OCI-LY3 (cell line): ENCODE results near the gene FAM53B.

Source experiments
- CTCF ChIP-seq: fragments of 200-600, 300-600 bp; sonication (generic); IDR thresholded peaks from 2 replicates; pipeline ENCODE4 v1.5.1; 2014; ENCODE audit warnings: antibody characterized with exemption, low read length, low read depth
- EZH2phosphoT487 ChIP-seq: fragments of 200-600 bp; shearing (Covaris generic); IDR thresholded peaks from 2 replicates; pipeline ENCODE4 v1.6.1; 2018; ENCODE audit warnings: antibody characterized with exemption, mixed run types, low read depth

- peak; percentile 6; the same call in 1 of the 2 replicates for TF ChIP-seq CTCF
- TF ChIP-seq EZH2phosphoT487 = no peak
Measured at GRCh38 chr10:124626759-124627380, 117.3 kb downstream of the FAM53B start.
